NCI-H1436 treated with DMSO at 0.1 percent for 48 hours (cell line): ENCODE results near the gene MATCAP1.

Experiments used
- DNase-seq: peaks from one replicate; lab custom pipeline; 2025; lab: John Stamatoyannopoulos, UW

MATCAP1 gene

GRCh38 chr16:67170949-67171649 lies 12.7 kb downstream of the MATCAP1 start:
- no peak for DNase-seq

- DNase-seq = no peak
These were observed 13.4 kb downstream of the MATCAP1 start, which contains the start of gene NOL3 for GRCh38 chr16:67170168-67170948. NOL3 (plus strand) TSS chr16:67170538.

- peak; percentile 31 for DNase-seq
These were observed 14.1 kb downstream of the MATCAP1 start for GRCh38 chr16:67169642-67170167.

GRCh38 chr16:67169011-67169451 lies 14.7 kb downstream of the MATCAP1 start:
- no peak for DNase-seq

- no peak for DNase-seq
These were observed 16.2 kb downstream of the MATCAP1 start for GRCh38 chr16:67167588-67167987.

- DNase-seq = no peak
These were observed 17.1 kb downstream of the MATCAP1 start for GRCh38 chr16:67166598-67167168.

GRCh38 chr16:67166110-67166547 lies 17.6 kb downstream of the MATCAP1 start:
- no peak for DNase-seq

- no peak for DNase-seq
These were observed 18.4 kb downstream of the MATCAP1 start for GRCh38 chr16:67165121-67166078.

GRCh38 chr16:67164599-67165061 lies 19.1 kb downstream of the MATCAP1 start, which contains the start of gene HSF4:
HSF4 (plus strand) TSS chr16:67164745; CDS start chr16:67164812, 67 bp downstream.
- no peak for DNase-seq

GRCh38 chr16:67163999-67164558 lies 19.7 kb downstream of the MATCAP1 start:
- no peak for DNase-seq

- no peak for DNase-seq
These were observed 20.4 kb downstream of the MATCAP1 start for GRCh38 chr16:67163164-67163998.

- no peak for DNase-seq
These were observed 21.1 kb downstream of the MATCAP1 start for GRCh38 chr16:67162506-67163163.

- DNase-seq = no peak
These were observed 22.1 kb downstream of the MATCAP1 start for GRCh38 chr16:67161595-67162058.

- DNase-seq = no peak
These were observed 24.8 kb downstream of the MATCAP1 start for GRCh38 chr16:67158637-67159600.

GRCh38 chr16:67157892-67158635 lies 25.7 kb downstream of the MATCAP1 start:
- no peak for DNase-seq

GRCh38 chr16:67157106-67157748 lies 26.5 kb downstream of the MATCAP1 start:
- DNase-seq = no peak
